K562 (cell line): ENCODE measurements around the gene SYF2. TPM values are rescaled to one million over a fixed set of nuclear protein-coding genes. Genes with fewer than 3 reads are reported as not detected.

Source experiments
- CBFA2T2 ChIP-seq: fragments of 450-650 bp; conservative IDR thresholded peaks from 2 replicates; pipeline ENCODE4 v1.6.1; 2017; ENCODE audit warnings: mild to moderate bottlenecking
- CTCFL ChIP-seq: IDR thresholded peaks from 2 replicates; pipeline ENCODE4 v1.6.1; 2011; ENCODE audit warnings: borderline replicate concordance, low read depth, mild to moderate bottlenecking, moderate library complexity, low read length; ENCODE audit not compliant: insufficient read depth, poor library complexity, severe bottlenecking
- E2F4 ChIP-seq: sonication (generic); formaldehyde crosslinking; IDR thresholded peaks from 2 replicates; pipeline ENCODE4 v1.8.0; 2022; ENCODE audit warnings: mild to moderate bottlenecking, low read depth, missing genetic modification reagents
- HCFC1 ChIP-seq: IDR thresholded peaks from 2 replicates; pipeline ENCODE4 v1.6.1; 2012; ENCODE audit warnings: low read depth, low read length, improper control_type of control experiment
- ILK ChIP-seq: fragments of 450-650 bp; IDR thresholded peaks from 2 replicates; pipeline ENCODE4 v1.6.1; 2016; ENCODE audit warnings: missing genetic modification characterization, low read depth, mild to moderate bottlenecking, missing compliant biosample characterization, moderate library complexity, borderline replicate concordance
- MYC ChIP-seq, 2 experiments: fragments of 250-450 bp in 1 of 2; sonication (Bioruptor Pico) in 1 of 2; IDR thresholded peaks; 2 replicates each; pipeline versions ENCODE4 v1.5.1 to v1.6.1; 2012 to 2021; ENCODE audit warnings: low read depth in 2 of 2, borderline replicate concordance in 1 of 2, improper control_type of control experiment in 1 of 2, low read length in 1 of 2, mild to moderate bottlenecking in 1 of 2, moderate library complexity in 1 of 2
- OTX1 ChIP-seq: fragments of 450-650 bp; formaldehyde crosslinking; IDR thresholded peaks from 2 replicates; pipeline ENCODE4 v1.4.0; 2022; ENCODE audit warnings: mild to moderate bottlenecking
- PBX2 ChIP-seq, 2 experiments: IDR thresholded peaks in 1 of 2; conservative IDR thresholded peaks in 1 of 2; 2 replicates each; pipeline ENCODE4 v1.6.1; 2016; ENCODE audit warnings: low read depth in 2 of 2, mild to moderate bottlenecking in 1 of 2, missing compliant biosample characterization in 1 of 2, missing genetic modification characterization in 1 of 2, moderate library complexity in 1 of 2
- PHB ChIP-seq: fragments of 250-450 bp; sonication (Bioruptor Pico); IDR thresholded peaks from 2 replicates; pipeline ENCODE4 v1.5.0; 2021
- SNRNP70 ChIP-seq: fragments of 200-400 bp; formaldehyde crosslinking; optimal IDR thresholded peaks from 2 replicates; pipeline ENCODE3; 2017; ENCODE audit warnings: low read depth, low read length
- TBL1XR1 ChIP-seq, 2 experiments: IDR thresholded peaks; 2 replicates each; pipeline ENCODE4 v1.6.1; 2012; ENCODE audit warnings: improper control_type of control experiment in 2 of 2, low read length in 2 of 2, mild to moderate bottlenecking in 1 of 2
- TEAD4 ChIP-seq, 2 experiments: sonication (generic) in 1 of 2; formaldehyde crosslinking in 1 of 2; IDR thresholded peaks; 2 replicates each; pipeline versions ENCODE4 v1.6.1 to v1.8.0; 2012 to 2022; ENCODE audit warnings: borderline replicate concordance in 1 of 2, inconsistent platforms in 1 of 2, low read length in 1 of 2, mild to moderate bottlenecking in 1 of 2, missing genetic modification reagents in 1 of 2
- ZBTB9 ChIP-seq: fragments of 450-650 bp; formaldehyde crosslinking; IDR thresholded peaks from 2 replicates; pipeline ENCODE4 v1.4.0; 2020; ENCODE audit warnings: mild to moderate bottlenecking, moderate library complexity
- ZNF655 ChIP-seq: fragments of 250-450 bp; sonication (Bioruptor Pico); IDR thresholded peaks from 2 replicates; pipeline ENCODE4 v1.5.0; 2021
- polyA plus RNA-seq, 8 experiments: library from polyadenylated mRNA; depleted of rRNA in 4 of 8; stranded (reverse) in 5 of 8; unstranded in 3 of 8; fragments of >200 nt; fragmentation: Nextera tagmentation in 2 of 8; fragmentation: Illumina TruSeq in 1 of 8; extraction: Ambion mirVana in 2 of 8; extraction: Trizol in 1 of 8; gene quantifications; 2 replicates each; pipeline versions ENCODE4 v1.2.1 to v1.2.3, GENCODE V29; 2011 to 2014; ENCODE audit warnings: inconsistent platforms in 1 of 8, missing spikeins in 1 of 8
- total RNA-seq, 7 experiments: library from RNA; depleted of rRNA in 6 of 7; stranded (reverse); fragments of >200 nt in 6 of 7; fragmentation: Illumina TruSeq in 2 of 7; extraction: Trizol in 2 of 7; gene quantifications; 2 replicates each; pipeline versions ENCODE4 v1.2.1 to v1.2.3, GENCODE V29; 2011 to 2021; ENCODE audit warnings: low replicate concordance in 1 of 7

Gene SYF2
- total and polyA plus RNA-seq, 9 of the 15 experiments (the other 6 are each of a cell fraction or from before 2014, with no cell fraction given) = 20.9 to 69.0 (median 43.2) TPM

- TF ChIP-seq PBX2 (CRISPR knock-in tag; IDR thresholded peaks at IDR 0.05; ENCODE audit: low read depth) = no peak
- no peak for TF ChIP-seq PBX2 (tag; conservative IDR thresholded peaks at IDR 0.05; ENCODE audit: low read depth)
- TF ChIP-seq TBL1XR1 (IDR thresholded peaks at IDR 0.05; ENCODE audit: low read length in 2 of 2) = peak in 1 of 2 experiments; percentile 66; a peak in 2 of 4 replicates
- TF ChIP-seq CTCFL = no peak
- TF ChIP-seq ZBTB9 (CRISPR knock-in tag) = peak; percentile 92
- TF ChIP-seq CBFA2T2 = peak; percentile 56
- TF ChIP-seq PHB (CRISPR knock-in tag) = no peak
- TF ChIP-seq HCFC1 = no peak
- TF ChIP-seq TEAD4 (IDR thresholded peaks at IDR 0.05; ENCODE audit: low read length) = peak; percentile 75
- TF ChIP-seq TEAD4 (CRISPR knock-in tag; IDR thresholded peaks at IDR 0.05; ENCODE audit: borderline replicate concordance) = no peak
- TF ChIP-seq SNRNP70 = no peak
- no peak for TF ChIP-seq ILK
- TF ChIP-seq E2F4 = no peak
- no peak for TF ChIP-seq OTX1 (CRISPR knock-in tag)
- no peak for TF ChIP-seq ZNF655 (CRISPR knock-in tag)
- TF ChIP-seq MYC (IDR thresholded peaks at IDR 0.05; ENCODE audit: low read depth, low read length) = no peak; the same call in 1 of the 2 replicates
- TF ChIP-seq MYC (CRISPR knock-in tag; IDR thresholded peaks at IDR 0.05; ENCODE audit: borderline replicate concordance, low read depth) = peak; percentile 94
Measured at GRCh38 chr1:25232866-25233784, 823 bp upstream of the SYF2 start (continued).
